ENCODE measurements around the gene WWOX. TPM values are rescaled to one million over a fixed set of nuclear protein-coding genes. Genes with fewer than 3 reads are reported as not detected.

The WWOX gene
- total and polyA plus RNA-seq, 2 of the 4 experiments (the other 2 are of a cell fraction), result 2.7 to 5.4 TPM

- CTCF ChIA-PET, result no interaction called here
- no peak overlapping the region for H2AK5ac ChIP-seq (ENCODE audit: low read depth, low read length)
- H4K91ac ChIP-seq (ENCODE audit: insufficient read depth, low read depth, low read length), result no peak overlapping the region
- intact Hi-C loops (cut with micrococcal nuclease) (no loop called here), dilution Hi-C loops (cut with HindIII; ENCODE audit: low sequenced_read_pairs, unreplicated experiment) (no loop called here), in situ Hi-C loops (cut with MboI; ENCODE audit: low sequenced_read_pairs) (no loop called here)
- no peak for DNase-seq
- H3K9me3 ChIP-seq (ENCODE audit: control insufficient read depth, insufficient read depth, low read length), result 0 out of 2 replicates have a peak, but pooled peaks cover 4% of the 10 kb centered on the region
- TF ChIP-seq, protein P1, sequence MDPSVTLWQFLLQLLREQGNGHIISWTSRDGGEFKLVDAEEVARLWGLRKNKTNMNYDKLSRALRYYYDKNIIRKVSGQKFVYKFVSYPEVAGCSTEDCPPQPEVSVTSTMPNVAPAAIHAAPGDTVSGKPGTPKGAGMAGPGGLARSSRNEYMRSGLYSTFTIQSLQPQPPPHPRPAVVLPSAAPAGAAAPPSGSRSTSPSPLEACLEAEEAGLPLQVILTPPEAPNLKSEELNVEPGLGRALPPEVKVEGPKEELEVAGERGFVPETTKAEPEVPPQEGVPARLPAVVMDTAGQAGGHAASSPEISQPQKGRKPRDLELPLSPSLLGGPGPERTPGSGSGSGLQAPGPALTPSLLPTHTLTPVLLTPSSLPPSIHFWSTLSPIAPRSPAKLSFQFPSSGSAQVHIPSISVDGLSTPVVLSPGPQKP (IDR thresholded peaks at IDR 0.05; ENCODE audit: borderline replicate concordance, low read depth, low read length), result no peak
- TF ChIP-seq MAZ (IDR thresholded peaks at IDR 0.05; ENCODE audit: borderline replicate concordance, low read depth, low read length) (no peak), BHLHE40 (IDR thresholded peaks at IDR 0.05; ENCODE audit: low read depth, low read length) (no peak), CEBPB (IDR thresholded peaks at IDR 0.05; ENCODE audit: low read depth, low read length) (no peak), FOS (IDR thresholded peaks at IDR 0.05; ENCODE audit: low read depth, low read length) (no peak), MAFK (IDR thresholded peaks at IDR 0.05; ENCODE audit: low read depth, low read length) (no peak), MXI1 (IDR thresholded peaks at IDR 0.05; ENCODE audit: borderline replicate concordance, low read depth, low read length) (no peak), NFE2L2 (IDR thresholded peaks at IDR 0.05; ENCODE audit: low read depth, low read length) (no peak), RFX5 (IDR thresholded peaks at IDR 0.05; ENCODE audit: low read depth, low read length) (no peak)
- TF ChIP-seq, protein P2, sequence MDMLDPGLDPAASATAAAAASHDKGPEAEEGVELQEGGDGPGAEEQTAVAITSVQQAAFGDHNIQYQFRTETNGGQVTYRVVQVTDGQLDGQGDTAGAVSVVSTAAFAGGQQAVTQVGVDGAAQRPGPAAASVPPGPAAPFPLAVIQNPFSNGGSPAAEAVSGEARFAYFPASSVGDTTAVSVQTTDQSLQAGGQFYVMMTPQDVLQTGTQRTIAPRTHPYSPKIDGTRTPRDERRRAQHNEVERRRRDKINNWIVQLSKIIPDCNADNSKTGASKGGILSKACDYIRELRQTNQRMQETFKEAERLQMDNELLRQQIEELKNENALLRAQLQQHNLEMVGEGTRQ (IDR thresholded peaks at IDR 0.05; ENCODE audit: low read depth, low read length), result no peak
- TF ChIP-seq, protein P3, sequence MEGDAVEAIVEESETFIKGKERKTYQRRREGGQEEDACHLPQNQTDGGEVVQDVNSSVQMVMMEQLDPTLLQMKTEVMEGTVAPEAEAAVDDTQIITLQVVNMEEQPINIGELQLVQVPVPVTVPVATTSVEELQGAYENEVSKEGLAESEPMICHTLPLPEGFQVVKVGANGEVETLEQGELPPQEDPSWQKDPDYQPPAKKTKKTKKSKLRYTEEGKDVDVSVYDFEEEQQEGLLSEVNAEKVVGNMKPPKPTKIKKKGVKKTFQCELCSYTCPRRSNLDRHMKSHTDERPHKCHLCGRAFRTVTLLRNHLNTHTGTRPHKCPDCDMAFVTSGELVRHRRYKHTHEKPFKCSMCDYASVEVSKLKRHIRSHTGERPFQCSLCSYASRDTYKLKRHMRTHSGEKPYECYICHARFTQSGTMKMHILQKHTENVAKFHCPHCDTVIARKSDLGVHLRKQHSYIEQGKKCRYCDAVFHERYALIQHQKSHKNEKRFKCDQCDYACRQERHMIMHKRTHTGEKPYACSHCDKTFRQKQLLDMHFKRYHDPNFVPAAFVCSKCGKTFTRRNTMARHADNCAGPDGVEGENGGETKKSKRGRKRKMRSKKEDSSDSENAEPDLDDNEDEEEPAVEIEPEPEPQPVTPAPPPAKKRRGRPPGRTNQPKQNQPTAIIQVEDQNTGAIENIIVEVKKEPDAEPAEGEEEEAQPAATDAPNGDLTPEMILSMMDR (conservative IDR thresholded peaks at IDR 0.05; ENCODE audit: low read depth, low read length), result no peak
- H3K56ac ChIP-seq (ENCODE audit: extremely low read depth, insufficient read depth, low read length), result no peak overlapping the region
- no peaks in the 10 kb centered on the region for H4K20me1 ChIP-seq (ENCODE audit: insufficient read depth, low read length)
- no peak overlapping the region for H3K27ac ChIP-seq (ENCODE audit: insufficient read depth, low read length)
- H2BK5ac ChIP-seq (ENCODE audit: low read depth, low read length, poor library complexity, severe bottlenecking), result no peak overlapping the region
- no CpG with 5 or more reads among the region's 5 CpGs for WGBS, 2 experiments (ENCODE audit: extremely low coverage in 2 of 2, insufficient read length in 1 of 2)
- no peak overlapping the region for H3K4ac ChIP-seq (ENCODE audit: low read depth, low read length)
- H2BK15ac ChIP-seq (ENCODE audit: low read depth, low read length), result no peak overlapping the region
- H2AK9ac ChIP-seq (replicated peaks; ENCODE audit: low read depth, low read length, poor library complexity), result no peak overlapping the region
- no peaks in the 10 kb centered on the region for H3K79me1 ChIP-seq (ENCODE audit: low read depth in 1 of 2, low read length in 2 of 2)
- no peak overlapping the region for H2BK120ac ChIP-seq (ENCODE audit: low read depth, low read length)
- H3K23ac ChIP-seq (ENCODE audit: low read depth, low read length), result no peak overlapping the region
- no peaks in the 10 kb centered on the region for H3K27me3 ChIP-seq (ENCODE audit: control insufficient read depth, insufficient read depth, low read length)
- ATAC-seq (ENCODE audit: low read depth), result no peak
- H3K36me3 ChIP-seq (ENCODE audit: control insufficient read depth, insufficient read depth, low read length), result no peaks in the 10 kb centered on the region
- POLR2A ChIA-PET (ENCODE audit: unreplicated experiment), result no interaction called here
- no peak overlapping the region for H2BK20ac ChIP-seq (ENCODE audit: low read depth, low read length)
- no peaks in the 10 kb centered on the region for H3K9me1 ChIP-seq (ENCODE audit: insufficient read depth, low read length)
- H3K18ac ChIP-seq (ENCODE audit: low read depth, low read length), result no peak overlapping the region
- no peak overlapping the region for H3K9ac ChIP-seq (ENCODE audit: low read depth, low read length)
- no peak overlapping the region for H4K8ac ChIP-seq (ENCODE audit: low read depth in 2 of 2, low read length in 2 of 2)
- H3K4me2 ChIP-seq (ENCODE audit: low read depth, low read length), result no peak overlapping the region
- H2AFZ ChIP-seq (replicated peaks; ENCODE audit: low read length, poor library complexity), result no peak overlapping the region
- no peak overlapping the region for H4K5ac ChIP-seq (ENCODE audit: low read depth, low read length)
- no peaks in the 10 kb centered on the region for H3K4me1 ChIP-seq (ENCODE audit: control insufficient read depth, insufficient read depth, low read length)
- no peak overlapping the region for H3K14ac ChIP-seq (replicated peaks; ENCODE audit: low read depth, low read length)
- BruUV-seq (replicated peaks), result no TSS peak
- no peak overlapping the region for H3K4me3 ChIP-seq (ENCODE audit: insufficient read depth, low read depth, low read length)
Measured at GRCh38 chr16:78252757-78253156, 153.3 kb downstream of the WWOX start.
